ENCODE measurements around the gene DIP2C. TPM values are rescaled to one million over a fixed set of nuclear protein-coding genes. Genes with fewer than 3 reads are reported as not detected.

Gene DIP2C
- total RNA-seq, 1 donor from 2014 or later = 10.1 TPM

DNA sequence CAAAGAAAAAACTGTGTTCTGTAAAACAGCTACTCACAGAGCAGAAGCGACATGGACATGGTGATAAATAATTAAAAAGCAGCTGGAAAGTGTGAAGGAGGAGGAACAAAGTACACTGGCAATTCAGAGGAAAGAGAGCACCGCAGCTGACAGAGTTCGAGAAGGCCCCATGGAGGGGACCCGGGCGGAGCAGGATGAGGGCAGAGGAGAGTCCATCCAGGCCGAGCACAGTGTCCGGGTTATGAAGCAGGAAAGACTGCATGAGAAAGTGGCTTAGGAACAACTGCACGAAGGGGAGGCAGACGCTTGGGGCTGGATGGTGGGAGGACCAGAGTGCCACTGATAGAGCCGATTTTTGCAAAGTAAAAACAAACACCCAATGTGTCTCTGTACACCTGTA, 368.7 kb downstream of the DIP2C start:
- no peak overlapping the region for H3K4me2 ChIP-seq
- no peaks in the 10 kb centered on the region for H3K79me2 ChIP-seq (ENCODE audit: low read depth)
- Mint-ChIP-seq H3K9me3 (no peaks in the 10 kb centered on the region), H3K4me1 (no peaks in the 10 kb centered on the region), H3K36me3 (peaks cover 35% of the 10 kb centered on the region), H3K27ac (no peak overlapping the region), H3K27me3 (ENCODE audit: insufficient read depth, low read depth) (no peaks in the 10 kb centered on the region), H3K4me3 (no peak overlapping the region)
- TF ChIP-seq EZH2 (IDR thresholded peaks at IDR 0.05) = no peak
- no peak for TF ChIP-seq EZH2phosphoT487 (IDR thresholded peaks at IDR 0.05)
- TF ChIP-seq, protein P1, sequence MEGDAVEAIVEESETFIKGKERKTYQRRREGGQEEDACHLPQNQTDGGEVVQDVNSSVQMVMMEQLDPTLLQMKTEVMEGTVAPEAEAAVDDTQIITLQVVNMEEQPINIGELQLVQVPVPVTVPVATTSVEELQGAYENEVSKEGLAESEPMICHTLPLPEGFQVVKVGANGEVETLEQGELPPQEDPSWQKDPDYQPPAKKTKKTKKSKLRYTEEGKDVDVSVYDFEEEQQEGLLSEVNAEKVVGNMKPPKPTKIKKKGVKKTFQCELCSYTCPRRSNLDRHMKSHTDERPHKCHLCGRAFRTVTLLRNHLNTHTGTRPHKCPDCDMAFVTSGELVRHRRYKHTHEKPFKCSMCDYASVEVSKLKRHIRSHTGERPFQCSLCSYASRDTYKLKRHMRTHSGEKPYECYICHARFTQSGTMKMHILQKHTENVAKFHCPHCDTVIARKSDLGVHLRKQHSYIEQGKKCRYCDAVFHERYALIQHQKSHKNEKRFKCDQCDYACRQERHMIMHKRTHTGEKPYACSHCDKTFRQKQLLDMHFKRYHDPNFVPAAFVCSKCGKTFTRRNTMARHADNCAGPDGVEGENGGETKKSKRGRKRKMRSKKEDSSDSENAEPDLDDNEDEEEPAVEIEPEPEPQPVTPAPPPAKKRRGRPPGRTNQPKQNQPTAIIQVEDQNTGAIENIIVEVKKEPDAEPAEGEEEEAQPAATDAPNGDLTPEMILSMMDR (IDR thresholded peaks at IDR 0.05) = no peak
- H3K9me3 ChIP-seq (ENCODE audit: low read depth) = no peaks in the 10 kb centered on the region
- H4K20me1 ChIP-seq (ENCODE audit: low read depth) = no peaks in the 10 kb centered on the region
- no peak overlapping the region for H3K27ac ChIP-seq
- DNase-seq (ENCODE audit: low spot score) = no peak
- no peaks in the 10 kb centered on the region for H3K4me1 ChIP-seq
- no peaks in the 10 kb centered on the region for H3K36me3 ChIP-seq
- no peaks in the 10 kb centered on the region for H3K27me3 ChIP-seq
- H3K4me3 ChIP-seq = no peak overlapping the region
- no peaks in the 10 kb centered on the region for H3F3A ChIP-seq (ENCODE audit: low read depth)
- no peak overlapping the region for H2AFZ ChIP-seq (replicated peaks)
- no peak overlapping the region for H3K9ac ChIP-seq

DNA sequence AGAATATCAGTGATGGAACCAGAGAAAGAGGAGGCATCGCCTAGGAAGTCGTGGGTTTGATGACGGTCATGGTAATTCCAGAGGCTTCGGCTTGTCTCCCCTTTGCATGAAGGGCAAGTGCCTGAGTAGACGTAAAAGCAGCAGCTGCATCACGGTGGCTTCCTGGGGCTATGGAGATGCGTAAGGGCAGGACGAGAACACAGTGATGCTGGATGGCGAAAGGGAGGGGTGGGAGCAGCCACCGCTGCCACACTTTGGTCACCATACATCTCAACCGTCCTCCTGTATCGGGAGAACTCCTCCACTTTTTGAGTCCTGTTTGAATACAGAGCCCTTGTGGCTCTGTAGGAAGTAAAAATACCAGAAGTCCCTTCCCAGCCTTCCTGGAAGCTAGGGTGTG, 371.5 kb downstream of the DIP2C start:
- H4K20me1 ChIP-seq (ENCODE audit: low read depth) = no peaks in the 10 kb centered on the region
- TF ChIP-seq EZH2 (IDR thresholded peaks at IDR 0.05) (no peak), EZH2phosphoT487 (IDR thresholded peaks at IDR 0.05) (no peak)
- no peak overlapping the region for H3K4me3 ChIP-seq
- no peaks in the 10 kb centered on the region for H3K4me1 ChIP-seq
- no peaks in the 10 kb centered on the region for H3K27me3 Mint-ChIP-seq (ENCODE audit: insufficient read depth, low read depth)
- no peaks in the 10 kb centered on the region for H3K27me3 ChIP-seq
- no peak overlapping the region for H3K4me3 Mint-ChIP-seq
- H3K36me3 ChIP-seq = no peaks in the 10 kb centered on the region
- H3K4me2 ChIP-seq = no peak overlapping the region
- H3K4me1 Mint-ChIP-seq = peaks cover 2% of the 10 kb centered on the region
- no peak for DNase-seq (ENCODE audit: low spot score)
- peaks cover 21% of the 10 kb centered on the region for H3K36me3 Mint-ChIP-seq
- H3K9me3 ChIP-seq (ENCODE audit: low read depth) = no peaks in the 10 kb centered on the region
- H3K79me2 ChIP-seq (ENCODE audit: low read depth) = no peaks in the 10 kb centered on the region
- no peak overlapping the region for H3K27ac ChIP-seq
- H3K9ac ChIP-seq = no peak overlapping the region
- H2AFZ ChIP-seq (replicated peaks) = no peak overlapping the region
- H3K9me3 Mint-ChIP-seq = no peaks in the 10 kb centered on the region
- no peaks in the 10 kb centered on the region for H3F3A ChIP-seq (ENCODE audit: low read depth)
- no peak overlapping the region for H3K27ac Mint-ChIP-seq

DNA sequence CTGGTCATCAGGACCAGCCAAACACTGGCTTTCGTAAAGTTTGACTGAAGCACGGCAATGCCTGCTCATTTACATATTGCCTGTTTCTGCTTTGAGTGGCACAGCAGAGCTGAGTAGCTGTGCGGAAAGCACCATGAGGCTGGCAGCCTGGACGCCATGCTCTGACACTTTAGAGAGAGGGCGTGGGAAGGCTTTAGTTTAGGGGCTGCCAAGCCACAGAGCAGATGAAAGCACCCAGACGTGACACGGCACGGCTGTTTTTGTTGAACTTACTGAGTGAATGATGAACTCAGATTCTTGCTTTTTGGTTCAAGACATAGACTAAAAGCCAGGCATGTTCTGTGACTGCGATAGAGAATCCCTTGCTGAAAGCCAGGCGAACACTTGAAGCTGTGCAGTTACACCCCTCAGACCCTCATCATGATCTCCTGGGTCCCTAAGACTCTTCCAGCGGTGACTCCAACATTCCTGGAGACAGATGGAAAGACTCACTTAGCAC, 372.1 kb downstream of the DIP2C start:
- H4K20me1 ChIP-seq (ENCODE audit: low read depth) = no peaks in the 10 kb centered on the region
- H3K4me1 Mint-ChIP-seq = peaks cover 2% of the 10 kb centered on the region
- H3K9ac ChIP-seq = no peak overlapping the region
- H3K4me2 ChIP-seq = no peak overlapping the region
- H3K36me3 ChIP-seq = no peaks in the 10 kb centered on the region
- no peaks in the 10 kb centered on the region for H3F3A ChIP-seq (ENCODE audit: low read depth)
- H3K9me3 Mint-ChIP-seq = no peaks in the 10 kb centered on the region
- H3K36me3 Mint-ChIP-seq = peaks cover 21% of the 10 kb centered on the region
- H2AFZ ChIP-seq (replicated peaks) = no peak overlapping the region
- no peaks in the 10 kb centered on the region for H3K79me2 ChIP-seq (ENCODE audit: low read depth)
- H3K4me3 ChIP-seq = no peak overlapping the region
- DNase-seq (ENCODE audit: low spot score) = no peak
- H3K27me3 ChIP-seq = no peaks in the 10 kb centered on the region
- no peaks in the 10 kb centered on the region for H3K27me3 Mint-ChIP-seq (ENCODE audit: insufficient read depth, low read depth)
- TF ChIP-seq, protein P1 (IDR thresholded peaks at IDR 0.05) = no peak
- TF ChIP-seq EZH2 (IDR thresholded peaks at IDR 0.05) = no peak
- no peak for TF ChIP-seq EZH2phosphoT487 (IDR thresholded peaks at IDR 0.05)
- no peaks in the 10 kb centered on the region for H3K4me1 ChIP-seq
- H3K4me3 Mint-ChIP-seq = no peak overlapping the region
- H3K27ac ChIP-seq = no peak overlapping the region
- no peaks in the 10 kb centered on the region for H3K9me3 ChIP-seq (ENCODE audit: low read depth)
- H3K27ac Mint-ChIP-seq = no peak overlapping the region

DNA sequence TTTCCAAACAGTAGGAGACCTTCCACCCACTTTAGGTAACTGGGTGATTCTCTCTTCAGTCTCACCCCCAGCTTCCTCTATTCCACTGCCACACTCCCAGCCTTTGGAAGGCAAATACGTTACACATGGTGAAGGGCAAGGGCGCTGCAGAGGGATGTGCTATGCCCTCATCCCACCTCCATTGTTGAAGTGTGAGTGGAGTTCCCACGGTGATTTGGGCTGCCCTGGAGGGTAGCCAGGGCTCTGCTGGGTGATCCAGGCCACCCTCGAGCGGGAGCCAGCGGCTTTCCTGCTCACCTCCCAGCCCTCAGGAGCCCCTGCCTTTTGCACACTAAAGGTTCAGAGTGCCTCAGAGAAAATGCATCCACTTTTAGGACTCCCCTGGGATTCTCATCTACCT, 373.1 kb downstream of the DIP2C start:
- Mint-ChIP-seq H3K4me3 (no peak overlapping the region), H3K4me1 (peaks cover 2% of the 10 kb centered on the region), H3K9me3 (no peaks in the 10 kb centered on the region), H3K27me3 (ENCODE audit: insufficient read depth, low read depth) (no peaks in the 10 kb centered on the region), H3K27ac (no peak overlapping the region), H3K36me3 (peaks cover 21% of the 10 kb centered on the region)
- DNase-seq (ENCODE audit: low spot score) = no peak
- no peaks in the 10 kb centered on the region for H3K9me3 ChIP-seq (ENCODE audit: low read depth)
- H3K79me2 ChIP-seq (ENCODE audit: low read depth) = no peaks in the 10 kb centered on the region
- H2AFZ ChIP-seq (replicated peaks) = no peak overlapping the region
- no peaks in the 10 kb centered on the region for H3K36me3 ChIP-seq
- no peaks in the 10 kb centered on the region for H3K27me3 ChIP-seq
- no peak overlapping the region for H3K4me2 ChIP-seq
- TF ChIP-seq EZH2phosphoT487 (IDR thresholded peaks at IDR 0.05) (no peak), EZH2 (IDR thresholded peaks at IDR 0.05) (no peak)
- TF ChIP-seq, protein P1 (IDR thresholded peaks at IDR 0.05) = no peak
- no peak overlapping the region for H3K4me3 ChIP-seq
- no peaks in the 10 kb centered on the region for H3K4me1 ChIP-seq
- no peaks in the 10 kb centered on the region for H4K20me1 ChIP-seq (ENCODE audit: low read depth)
- no peak overlapping the region for H3K9ac ChIP-seq
- H3F3A ChIP-seq (ENCODE audit: low read depth) = no peaks in the 10 kb centered on the region
- no peak overlapping the region for H3K27ac ChIP-seq

All from neural progenitor cell (in vitro differentiated cells).